HepG2 (cell line): Measurements from ENCODE around the gene SMTN. TPM values are rescaled to one million over a fixed set of nuclear protein-coding genes. Genes with fewer than 3 reads are reported as not detected.

ENCODE experiments used
- ATF5 ChIP-seq: sonication (generic); formaldehyde crosslinking; IDR thresholded peaks from 2 replicates; pipeline ENCODE4 v1.4.0; 2020; ENCODE audit warnings: mild to moderate bottlenecking, low read depth, missing genetic modification reagents
- EED ChIP-seq: sonication (generic); formaldehyde crosslinking; IDR thresholded peaks from 2 replicates; pipeline ENCODE4 v1.5.0; 2020; ENCODE audit warnings: mild to moderate bottlenecking, missing genetic modification reagents
- EHMT2 ChIP-seq: fragments of 200-600 bp; sonication (generic); IDR thresholded peaks from 2 replicates; pipeline ENCODE4 v1.7.0; 2017; ENCODE audit warnings: antibody characterized with exemption, low read depth, low read length, borderline replicate concordance
- GATAD2A ChIP-seq: IDR thresholded peaks from 2 replicates; pipeline ENCODE4 v1.6.1; 2016
- HHEX ChIP-seq: IDR thresholded peaks from 2 replicates; pipeline ENCODE4 v1.6.1; 2016; ENCODE audit warnings: control low read depth
- NFE2L1 ChIP-seq: sonication (generic); formaldehyde crosslinking; IDR thresholded peaks from 2 replicates; pipeline ENCODE4 v1.4.0; 2020; ENCODE audit warnings: missing genetic modification reagents, mild to moderate bottlenecking, borderline replicate concordance
- PHF21A ChIP-seq: sonication (generic); formaldehyde crosslinking; IDR thresholded peaks from 2 replicates; pipeline ENCODE4 v1.5.0; 2020; ENCODE audit warnings: mild to moderate bottlenecking, missing genetic modification reagents
- PITX1 ChIP-seq: sonication (generic); formaldehyde crosslinking; IDR thresholded peaks from 2 replicates; pipeline ENCODE4 v1.5.1; 2020; ENCODE audit warnings: mild to moderate bottlenecking, missing genetic modification reagents
- SMC3 ChIP-seq: IDR thresholded peaks from 2 replicates; pipeline ENCODE4 v1.6.1; 2011; ENCODE audit warnings: low read length, improper control_type of control experiment
- SOX6 ChIP-seq, 2 experiments: fragments of 450-650 bp in 1 of 2; sonication (generic) in 1 of 2; formaldehyde crosslinking in 1 of 2; IDR thresholded peaks; 2 replicates each; pipeline versions ENCODE4 v1.4.0 to v1.6.1; 2017 to 2020; ENCODE audit warnings: antibody characterized with exemption in 1 of 2, mild to moderate bottlenecking in 1 of 2, missing genetic modification reagents in 1 of 2
- SRF ChIP-seq: IDR thresholded peaks from 2 replicates; pipeline ENCODE4 v1.6.1; 2011; ENCODE audit warnings: mild to moderate bottlenecking, low read depth, low read length, moderate library complexity
- STAT6 ChIP-seq: sonication (generic); formaldehyde crosslinking; IDR thresholded peaks from 2 replicates; pipeline ENCODE4 v1.4.0; 2020; ENCODE audit warnings: missing genetic modification reagents, mild to moderate bottlenecking, borderline replicate concordance
- TBX2 ChIP-seq: sonication (generic); formaldehyde crosslinking; IDR thresholded peaks from 2 replicates; pipeline ENCODE4 v1.5.0; 2020; ENCODE audit warnings: missing genetic modification reagents, mild to moderate bottlenecking, borderline replicate concordance
- ZBTB49 ChIP-seq: sonication (generic); formaldehyde crosslinking; IDR thresholded peaks from 2 replicates; pipeline ENCODE4 v1.4.0; 2020; ENCODE audit warnings: missing genetic modification reagents, borderline replicate concordance
- ZFP41 ChIP-seq: sonication (generic); formaldehyde crosslinking; IDR thresholded peaks from 2 replicates; pipeline ENCODE4 v1.4.0; 2020; ENCODE audit warnings: mild to moderate bottlenecking, missing genetic modification reagents, borderline replicate concordance
- ZNF10 ChIP-seq: sonication (generic); formaldehyde crosslinking; IDR thresholded peaks from 2 replicates; pipeline ENCODE4 v1.4.0; 2020; ENCODE audit warnings: mild to moderate bottlenecking, low read depth, missing genetic modification reagents, borderline replicate concordance
- ZNF138 ChIP-seq: sonication (generic); formaldehyde crosslinking; IDR thresholded peaks from 2 replicates; pipeline ENCODE4 v1.5.0; 2020; ENCODE audit warnings: mild to moderate bottlenecking, low read depth, missing genetic modification reagents
- ZNF605 ChIP-seq: sonication (generic); formaldehyde crosslinking; IDR thresholded peaks from 2 replicates; pipeline ENCODE4 v1.8.0; 2022; ENCODE audit warnings: mild to moderate bottlenecking, missing genetic modification reagents
- ZNF674 ChIP-seq: sonication (generic); formaldehyde crosslinking; IDR thresholded peaks from 2 replicates; pipeline ENCODE4 v1.5.0; 2020; ENCODE audit warnings: low read depth, mild to moderate bottlenecking, missing genetic modification reagents
- ZNF772 ChIP-seq: sonication (generic); formaldehyde crosslinking; IDR thresholded peaks from 2 replicates; pipeline ENCODE4 v1.5.0; 2020; ENCODE audit warnings: mild to moderate bottlenecking, missing genetic modification reagents
- ZNF878 ChIP-seq: sonication (generic); formaldehyde crosslinking; IDR thresholded peaks from 2 replicates; pipeline ENCODE4 v1.8.1; 2023; ENCODE audit warnings: mild to moderate bottlenecking, missing genetic modification reagents, moderate library complexity
- polyA plus RNA-seq, 8 experiments: library from polyadenylated mRNA; depleted of rRNA in 3 of 8; stranded (reverse) in 7 of 8; unstranded in 1 of 8; fragments of >200 nt; fragmentation: Illumina TruSeq in 4 of 8; extraction: Trizol in 4 of 8; gene quantifications; 2 replicates each; pipeline versions ENCODE4 v1.2.1 to v1.2.3, GENCODE V29; 2011 to 2016; ENCODE audit warnings: low read depth in 4 of 8, missing spikeins in 1 of 8, mixed read lengths in 1 of 8; ENCODE audit not compliant: insufficient read depth in 1 of 8
- total RNA-seq, 5 experiments: library from RNA; depleted of rRNA; stranded (reverse); fragments of >200 nt; fragmentation: Illumina TruSeq; extraction: Trizol; gene quantifications; 2 replicates each; pipeline ENCODE4 v1.2.3, GENCODE V29; 2016; ENCODE audit warnings: low read depth in 1 of 5
- TF ChIP-seq, protein P1 (sequence below): sonication (generic); formaldehyde crosslinking; IDR thresholded peaks from 2 replicates; pipeline ENCODE4 v1.4.0; 2020; ENCODE audit warnings: missing genetic modification reagents

The SMTN gene
- total and polyA plus RNA-seq, 2 of the 13 experiments (the other 11 are each of a cell fraction or from before 2014, with no cell fraction given), result 14.7 to 26.1 TPM

GRCh38 chr22:31102441-31103081 is 21.4 kb downstream of the SMTN start (continued):
- TF ChIP-seq EED (CRISPR knock-in tag), result 0 out of 2 replicates have a peak, but pooled peaks have one; percentile 50
- no peak for TF ChIP-seq ZBTB49 (CRISPR knock-in tag)
- TF ChIP-seq SOX6 (IDR thresholded peaks at IDR 0.05), result no peak
- peak; percentile 66; the same call in 1 of the 2 replicates for TF ChIP-seq SOX6 (CRISPR knock-in tag; IDR thresholded peaks at IDR 0.05)
- no peak for TF ChIP-seq HHEX
- TF ChIP-seq, protein P1, sequence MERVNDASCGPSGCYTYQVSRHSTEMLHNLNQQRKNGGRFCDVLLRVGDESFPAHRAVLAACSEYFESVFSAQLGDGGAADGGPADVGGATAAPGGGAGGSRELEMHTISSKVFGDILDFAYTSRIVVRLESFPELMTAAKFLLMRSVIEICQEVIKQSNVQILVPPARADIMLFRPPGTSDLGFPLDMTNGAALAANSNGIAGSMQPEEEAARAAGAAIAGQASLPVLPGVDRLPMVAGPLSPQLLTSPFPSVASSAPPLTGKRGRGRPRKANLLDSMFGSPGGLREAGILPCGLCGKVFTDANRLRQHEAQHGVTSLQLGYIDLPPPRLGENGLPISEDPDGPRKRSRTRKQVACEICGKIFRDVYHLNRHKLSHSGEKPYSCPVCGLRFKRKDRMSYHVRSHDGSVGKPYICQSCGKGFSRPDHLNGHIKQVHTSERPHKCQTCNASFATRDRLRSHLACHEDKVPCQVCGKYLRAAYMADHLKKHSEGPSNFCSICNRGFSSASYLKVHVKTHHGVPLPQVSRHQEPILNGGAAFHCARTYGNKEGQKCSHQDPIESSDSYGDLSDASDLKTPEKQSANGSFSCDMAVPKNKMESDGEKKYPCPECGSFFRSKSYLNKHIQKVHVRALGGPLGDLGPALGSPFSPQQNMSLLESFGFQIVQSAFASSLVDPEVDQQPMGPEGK, result peak; percentile 70; the same call in 1 of the 2 replicates
- peak; percentile 60; the same call in 1 of the 2 replicates for TF ChIP-seq TBX2 (CRISPR knock-in tag)
- TF ChIP-seq SMC3, result 0 out of 2 replicates have a peak, but pooled peaks have one; percentile 6
- TF ChIP-seq STAT6, result no peak
- no peak for TF ChIP-seq ZNF10 (CRISPR knock-in tag)
- 0 out of 2 replicates have a peak, but pooled peaks have one; percentile 30 for TF ChIP-seq ZNF772
- peak; percentile 62; the same call in 1 of the 2 replicates for TF ChIP-seq PITX1 (CRISPR knock-in tag)
- no peak for TF ChIP-seq ZFP41 (CRISPR knock-in tag)
- no peak for TF ChIP-seq EHMT2
- no peak for TF ChIP-seq NFE2L1 (CRISPR knock-in tag)
- 0 out of 2 replicates have a peak, but pooled peaks have one; percentile 53 for TF ChIP-seq SRF
- no peak for TF ChIP-seq PHF21A (CRISPR knock-in tag)
- TF ChIP-seq ZNF878, result no peak
- TF ChIP-seq ZNF605, result peak; percentile 76
- TF ChIP-seq GATAD2A (CRISPR knock-in tag), result peak; percentile 77
- no peak for TF ChIP-seq ZNF138 (CRISPR knock-in tag)
- TF ChIP-seq ATF5 (CRISPR knock-in tag), result no peak
- no peak for TF ChIP-seq ZNF674 (CRISPR knock-in tag)
